ENCODE data around the gene IRF2BPL. TPM values are rescaled to one million over a fixed set of nuclear protein-coding genes. Genes with fewer than 3 reads are reported as not detected.

The IRF2BPL gene
- total RNA-seq, 1 experiment from 2014 or later: 83.3 TPM

DNA sequence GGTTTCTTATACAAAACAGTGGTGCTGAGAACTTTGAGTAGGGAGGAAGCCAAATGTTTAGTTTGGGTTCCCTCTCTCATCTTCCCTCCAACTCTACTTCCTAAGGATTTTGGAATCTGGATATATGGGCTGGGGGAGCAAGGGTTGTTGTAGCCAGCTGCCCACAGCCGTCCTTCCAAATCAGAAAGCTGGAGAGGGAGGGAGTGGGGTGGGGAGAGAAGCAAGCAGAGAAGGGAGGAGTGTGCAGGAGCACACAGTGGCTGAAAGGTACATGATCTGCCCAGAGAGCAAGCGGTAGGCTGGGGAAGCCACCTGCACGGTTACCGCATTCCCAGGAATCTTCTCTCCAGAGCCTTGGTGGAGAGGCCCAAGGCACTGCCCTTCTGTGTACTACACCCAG lies 52.7 kb downstream of the IRF2BPL start:
- Histone ChIP-seq H3K4me1 (ENCODE audit: control insufficient read depth, insufficient read depth, low read length) (peaks cover 10% of the 10 kb centered on the region; the same call in 1 of the 2 replicates), H3K4me3 (ENCODE audit: low read depth in 2 of 2, low read length in 2 of 2) (no peak overlapping the region), H3K36me3 (ENCODE audit: control insufficient read depth, insufficient read depth, low read length) (no peaks in the 10 kb centered on the region), H3K27me3 (ENCODE audit: control insufficient read depth, insufficient read depth, low read length) (no peaks in the 10 kb centered on the region), H3K9me3 (ENCODE audit: control insufficient read depth, insufficient read depth, low read depth, low read length) (no peaks in the 10 kb centered on the region), H3K27ac (ENCODE audit: low read length) (peak overlapping the region; percentile 39; the same call in 1 of the 2 replicates)
- DNase-seq (ENCODE audit: low read depth, low spot score) (no peak), ATAC-seq (no peak)
- ChIA-PET POLR2A (no interaction called here), CTCF (no interaction called here)
- BruUV-seq (replicated peaks): no TSS peak
- in situ Hi-C loops (cut with HindIII; ENCODE audit: low pct_unique_long_range_greater_than_20kb, low sequenced_read_pairs): no loop called here
- intact Hi-C loops (cut with micrococcal nuclease; ENCODE audit: unreplicated experiment): no loop called here
- TF ChIP-seq, protein P1, sequence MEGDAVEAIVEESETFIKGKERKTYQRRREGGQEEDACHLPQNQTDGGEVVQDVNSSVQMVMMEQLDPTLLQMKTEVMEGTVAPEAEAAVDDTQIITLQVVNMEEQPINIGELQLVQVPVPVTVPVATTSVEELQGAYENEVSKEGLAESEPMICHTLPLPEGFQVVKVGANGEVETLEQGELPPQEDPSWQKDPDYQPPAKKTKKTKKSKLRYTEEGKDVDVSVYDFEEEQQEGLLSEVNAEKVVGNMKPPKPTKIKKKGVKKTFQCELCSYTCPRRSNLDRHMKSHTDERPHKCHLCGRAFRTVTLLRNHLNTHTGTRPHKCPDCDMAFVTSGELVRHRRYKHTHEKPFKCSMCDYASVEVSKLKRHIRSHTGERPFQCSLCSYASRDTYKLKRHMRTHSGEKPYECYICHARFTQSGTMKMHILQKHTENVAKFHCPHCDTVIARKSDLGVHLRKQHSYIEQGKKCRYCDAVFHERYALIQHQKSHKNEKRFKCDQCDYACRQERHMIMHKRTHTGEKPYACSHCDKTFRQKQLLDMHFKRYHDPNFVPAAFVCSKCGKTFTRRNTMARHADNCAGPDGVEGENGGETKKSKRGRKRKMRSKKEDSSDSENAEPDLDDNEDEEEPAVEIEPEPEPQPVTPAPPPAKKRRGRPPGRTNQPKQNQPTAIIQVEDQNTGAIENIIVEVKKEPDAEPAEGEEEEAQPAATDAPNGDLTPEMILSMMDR (IDR thresholded peaks at IDR 0.05): no peak
- TF ChIP-seq SIN3A (IDR thresholded peaks at IDR 0.05; ENCODE audit: borderline replicate concordance, insufficient read depth, low read depth, low read length) (no peak), TCF7L2 (IDR thresholded peaks at IDR 0.05; ENCODE audit: low read depth, low read length) (no peak), POLR2AphosphoS5 (IDR thresholded peaks at IDR 0.05; ENCODE audit: low read depth, low read length) (no peak)
- TF ChIP-seq, protein P2, sequence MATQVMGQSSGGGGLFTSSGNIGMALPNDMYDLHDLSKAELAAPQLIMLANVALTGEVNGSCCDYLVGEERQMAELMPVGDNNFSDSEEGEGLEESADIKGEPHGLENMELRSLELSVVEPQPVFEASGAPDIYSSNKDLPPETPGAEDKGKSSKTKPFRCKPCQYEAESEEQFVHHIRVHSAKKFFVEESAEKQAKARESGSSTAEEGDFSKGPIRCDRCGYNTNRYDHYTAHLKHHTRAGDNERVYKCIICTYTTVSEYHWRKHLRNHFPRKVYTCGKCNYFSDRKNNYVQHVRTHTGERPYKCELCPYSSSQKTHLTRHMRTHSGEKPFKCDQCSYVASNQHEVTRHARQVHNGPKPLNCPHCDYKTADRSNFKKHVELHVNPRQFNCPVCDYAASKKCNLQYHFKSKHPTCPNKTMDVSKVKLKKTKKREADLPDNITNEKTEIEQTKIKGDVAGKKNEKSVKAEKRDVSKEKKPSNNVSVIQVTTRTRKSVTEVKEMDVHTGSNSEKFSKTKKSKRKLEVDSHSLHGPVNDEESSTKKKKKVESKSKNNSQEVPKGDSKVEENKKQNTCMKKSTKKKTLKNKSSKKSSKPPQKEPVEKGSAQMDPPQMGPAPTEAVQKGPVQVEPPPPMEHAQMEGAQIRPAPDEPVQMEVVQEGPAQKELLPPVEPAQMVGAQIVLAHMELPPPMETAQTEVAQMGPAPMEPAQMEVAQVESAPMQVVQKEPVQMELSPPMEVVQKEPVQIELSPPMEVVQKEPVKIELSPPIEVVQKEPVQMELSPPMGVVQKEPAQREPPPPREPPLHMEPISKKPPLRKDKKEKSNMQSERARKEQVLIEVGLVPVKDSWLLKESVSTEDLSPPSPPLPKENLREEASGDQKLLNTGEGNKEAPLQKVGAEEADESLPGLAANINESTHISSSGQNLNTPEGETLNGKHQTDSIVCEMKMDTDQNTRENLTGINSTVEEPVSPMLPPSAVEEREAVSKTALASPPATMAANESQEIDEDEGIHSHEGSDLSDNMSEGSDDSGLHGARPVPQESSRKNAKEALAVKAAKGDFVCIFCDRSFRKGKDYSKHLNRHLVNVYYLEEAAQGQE (IDR thresholded peaks at IDR 0.05; ENCODE audit: insufficient read depth in 1 of 2, low read depth in 2 of 2, low read length in 1 of 2): no peak

DNA sequence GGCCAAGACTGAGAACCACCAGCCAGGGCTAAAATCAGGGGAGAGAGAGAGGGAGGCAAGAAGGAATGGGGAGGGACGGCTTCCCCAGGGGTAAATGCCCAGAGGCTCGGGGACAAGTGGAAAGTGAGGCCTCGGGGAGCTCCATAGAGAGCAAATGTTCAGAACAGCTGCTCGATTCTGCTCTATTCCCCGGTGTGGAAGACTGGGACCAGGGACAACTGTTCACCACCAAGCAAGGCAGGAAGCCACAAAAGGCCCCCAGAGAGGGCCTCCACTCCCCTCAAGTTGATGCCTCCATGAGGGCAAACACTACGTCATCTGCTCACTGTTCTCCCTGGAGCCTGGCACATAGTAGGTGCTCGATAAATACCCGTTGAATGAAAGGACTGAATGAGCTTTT lies 53.5 kb downstream of the IRF2BPL start:
- intact Hi-C loops (cut with micrococcal nuclease; ENCODE audit: unreplicated experiment) (no loop called here), in situ Hi-C loops (cut with HindIII; ENCODE audit: low pct_unique_long_range_greater_than_20kb, low sequenced_read_pairs) (no loop called here)
- H3K9me3 ChIP-seq (ENCODE audit: control insufficient read depth, insufficient read depth, low read depth, low read length): no peaks in the 10 kb centered on the region
- no peak for DNase-seq (ENCODE audit: low read depth, low spot score)
- BruUV-seq (replicated peaks): no TSS peak
- no peaks in the 10 kb centered on the region for H3K36me3 ChIP-seq (ENCODE audit: control insufficient read depth, insufficient read depth, low read length)
- ChIA-PET POLR2A (no interaction called here), CTCF (no interaction called here)
- no peaks in the 10 kb centered on the region for H3K27me3 ChIP-seq (ENCODE audit: control insufficient read depth, insufficient read depth, low read length)
- H3K4me3 ChIP-seq (ENCODE audit: low read depth in 2 of 2, low read length in 2 of 2): no peak overlapping the region
- H3K4me1 ChIP-seq (ENCODE audit: control insufficient read depth, insufficient read depth, low read length): peaks cover 14% of the 10 kb centered on the region; the same call in 1 of the 2 replicates
- TF ChIP-seq, protein P1 (IDR thresholded peaks at IDR 0.05): no peak
- no peak for TF ChIP-seq POLR2AphosphoS5 (IDR thresholded peaks at IDR 0.05; ENCODE audit: low read depth, low read length)
- TF ChIP-seq, protein P2 (IDR thresholded peaks at IDR 0.05; ENCODE audit: insufficient read depth in 1 of 2, low read depth in 2 of 2, low read length in 1 of 2): no peak
- no peak for TF ChIP-seq SIN3A (IDR thresholded peaks at IDR 0.05; ENCODE audit: borderline replicate concordance, insufficient read depth, low read depth, low read length)
- TF ChIP-seq TCF7L2 (IDR thresholded peaks at IDR 0.05; ENCODE audit: low read depth, low read length): no peak
- no peak for ATAC-seq
- peak overlapping the region; percentile 46; the same call in 1 of the 2 replicates for H3K27ac ChIP-seq (ENCODE audit: low read length)

All from Panc1 (cell line).